Neutrophil (primary cell): ENCODE results near the gene EPHA10.

Source experiments
- H3K27ac ChIP-seq: fragments of 200-600 bp; sonication (generic); 2 replicates; pipeline ENCODE4 v1.5.1; 2016; ENCODE audit warnings: mild to moderate bottlenecking, moderate library complexity
- H3K27me3 ChIP-seq: fragments of 200-600 bp; sonication (generic); 2 replicates; pipeline ENCODE4 v1.6.0; 2016; ENCODE audit warnings: mild to moderate bottlenecking
- H3K36me3 ChIP-seq: fragments of 200-600 bp; sonication (generic); 2 replicates; pipeline ENCODE4 v1.5.1; 2017
- H3K4me1 ChIP-seq, 2 experiments: fragments of 200-600 bp in 1 of 2; sonication (generic) in 1 of 2; 1 replicate in 1 of 2; 2 replicates in 1 of 2; pipeline versions ENCODE4 v1.5.1 to v1.6.1; 2013 to 2016; ENCODE audit warnings: low read depth in 1 of 2, low read length in 1 of 2, mild to moderate bottlenecking in 1 of 2, moderate library complexity in 1 of 2; ENCODE audit not compliant: control insufficient read depth in 1 of 2, insufficient read depth in 1 of 2
- H3K4me3 ChIP-seq, 2 experiments: fragments of 200-600 bp in 1 of 2; sonication (generic) in 1 of 2; 1 replicate in 1 of 2; 2 replicates in 1 of 2; pipeline ENCODE4 v1.5.1; 2013 to 2016; ENCODE audit warnings: low read depth in 1 of 2, low read length in 1 of 2, mild to moderate bottlenecking in 1 of 2, moderate library complexity in 1 of 2
- H3K9me3 ChIP-seq: fragments of 200-600 bp; sonication (generic); 2 replicates; pipeline ENCODE4 v1.5.1; 2016
- CTCF ChIP-seq: fragments of 200-600 bp; sonication (generic); IDR thresholded peaks from 2 replicates; pipeline ENCODE4 v1.5.1; 2016; ENCODE audit warnings: antibody characterized with exemption

The EPHA10 gene

GRCh38 chr1:37795340-37796125, 30.6 kb upstream of the EPHA10 start:
- no peak for TF ChIP-seq CTCF

GRCh38 chr1:37794372-37795339, 29.7 kb upstream of the EPHA10 start:
- H3K4me3 ChIP-seq = no peak overlapping the region
- TF ChIP-seq CTCF = no peak
- no peak overlapping the region for H3K27ac ChIP-seq

More at GRCh38 chr1:37795340-37796125, 30.6 kb upstream of the EPHA10 start:
- Histone ChIP-seq H3K27ac (no peak overlapping the region), H3K27me3 (peaks cover 68% of the 10 kb centered on the region), H3K36me3 (no peaks in the 10 kb centered on the region), H3K4me3 (no peak overlapping the region), H3K9me3 (no peaks in the 10 kb centered on the region), H3K4me1 (peaks cover 0 to 6% of the 10 kb centered on the region in 2 experiments)

GRCh38 chr1:37793773-37794371, 29.0 kb upstream of the EPHA10 start, which contains the start of gene MANEAL:
Gene MANEAL (plus strand): TSS chr1:37793847. CDS start chr1:37794183, 336 bp downstream.
- H3K9me3 ChIP-seq = no peaks in the 10 kb centered on the region
- TF ChIP-seq CTCF = no peak
- peaks cover 84% of the 10 kb centered on the region for H3K27me3 ChIP-seq
- no peak within 1 kb of the TSS for H3K4me3 ChIP-seq
- H3K36me3 ChIP-seq = no peaks in the 10 kb centered on the region
- H3K4me1 ChIP-seq = peaks cover 0 to 6% of the 10 kb centered on the region in 2 experiments
- H3K27ac ChIP-seq = no peak within 1 kb of the TSS

More at GRCh38 chr1:37794372-37795339, 29.7 kb upstream of the EPHA10 start:
- no peaks in the 10 kb centered on the region for H3K9me3 ChIP-seq
- H3K36me3 ChIP-seq = no peaks in the 10 kb centered on the region
- H3K27me3 ChIP-seq = peaks cover 76% of the 10 kb centered on the region
- H3K4me1 ChIP-seq = peaks cover 0 to 6% of the 10 kb centered on the region in 2 experiments

GRCh38 chr1:37792943-37793686, 28.2 kb upstream of the EPHA10 start:
- peaks cover 0 to 6% of the 10 kb centered on the region in 2 experiments for H3K4me1 ChIP-seq
- TF ChIP-seq CTCF = no peak
- no peaks in the 10 kb centered on the region for H3K9me3 ChIP-seq
- no peak overlapping the region for H3K4me3 ChIP-seq
- peaks cover 92% of the 10 kb centered on the region for H3K27me3 ChIP-seq
- no peaks in the 10 kb centered on the region for H3K36me3 ChIP-seq
- H3K27ac ChIP-seq = no peak overlapping the region

- no peaks in the 10 kb centered on the region for H3K36me3 ChIP-seq
- H3K9me3 ChIP-seq = no peaks in the 10 kb centered on the region
- H3K27me3 ChIP-seq = peaks cover 88% of the 10 kb centered on the region
- H3K4me3 ChIP-seq = no peak overlapping the region
- H3K4me1 ChIP-seq = no peaks in the 10 kb centered on the region
- no peak for TF ChIP-seq CTCF
- no peak overlapping the region for H3K27ac ChIP-seq
Observed at GRCh38 chr1:37782491-37782890, 17.6 kb upstream of the EPHA10 start.
